GM06990 (cell line): ENCODE results near the gene SORL1-AS1.

Experiments
- DNase-seq: peaks from one replicate; pipeline ENCODE4 v3.0.0-alpha.2; 2011; ENCODE audit not compliant: insufficient read length; ENCODE audit errors: extremely low read depth
- H3K27me3 ChIP-seq: replicated peaks from 2 replicates; pipeline ENCODE4 v1.6.0; 2011; ENCODE audit warnings: low read length; ENCODE audit not compliant: control insufficient read depth, insufficient read depth
- H3K36me3 ChIP-seq: 2 replicates; pipeline ENCODE4 v1.5.1; 2011; ENCODE audit warnings: low read length; ENCODE audit not compliant: control insufficient read depth, insufficient read depth
- H3K4me3 ChIP-seq: replicated peaks from 2 replicates; pipeline ENCODE4 v1.5.1; 2011; ENCODE audit warnings: low read depth, mild to moderate bottlenecking, control low read depth, low read length
- TF ChIP-seq, protein P1 (sequence below): IDR thresholded peaks from 2 replicates; pipeline ENCODE4 v1.5.1; 2011; ENCODE audit warnings: low read length, control low read depth, mild to moderate bottlenecking, inconsistent platforms; ENCODE audit not compliant: insufficient read depth, poor library complexity, severe bottlenecking

The SORL1-AS1 gene

DNA sequence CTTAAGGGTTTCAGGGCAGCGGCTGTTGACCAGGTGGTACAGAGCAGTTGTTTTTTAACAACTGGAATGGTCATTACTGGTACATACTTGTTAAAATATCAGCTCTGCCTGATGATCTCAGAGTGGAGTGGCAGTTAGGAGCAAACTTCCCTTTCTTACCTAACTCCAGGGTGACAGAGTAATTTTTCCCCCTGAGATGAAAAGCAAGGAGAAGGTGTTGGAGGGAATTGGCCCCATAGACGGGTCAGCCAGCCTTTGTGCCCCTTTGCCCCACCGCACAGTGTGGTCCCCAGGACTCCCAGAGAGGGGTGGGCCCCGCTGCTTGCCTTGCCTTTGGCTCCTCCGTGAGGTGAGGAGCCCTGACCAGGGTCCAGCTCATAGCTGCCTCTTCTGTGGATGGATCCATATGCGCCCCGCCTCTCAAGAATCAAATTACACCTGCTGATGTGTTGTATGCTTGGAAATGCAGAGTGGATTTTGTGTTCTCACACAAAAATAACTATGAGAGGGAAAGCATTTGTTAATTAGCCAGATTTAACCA lies 27.0 kb upstream of the SORL1-AS1 start:
- DNase-seq, result no peak
- Histone ChIP-seq H3K27me3 (no peaks in the 10 kb centered on the region), H3K4me3 (no peak overlapping the region), H3K36me3 (peaks cover 13% of the 10 kb centered on the region)
- TF ChIP-seq, protein P1, sequence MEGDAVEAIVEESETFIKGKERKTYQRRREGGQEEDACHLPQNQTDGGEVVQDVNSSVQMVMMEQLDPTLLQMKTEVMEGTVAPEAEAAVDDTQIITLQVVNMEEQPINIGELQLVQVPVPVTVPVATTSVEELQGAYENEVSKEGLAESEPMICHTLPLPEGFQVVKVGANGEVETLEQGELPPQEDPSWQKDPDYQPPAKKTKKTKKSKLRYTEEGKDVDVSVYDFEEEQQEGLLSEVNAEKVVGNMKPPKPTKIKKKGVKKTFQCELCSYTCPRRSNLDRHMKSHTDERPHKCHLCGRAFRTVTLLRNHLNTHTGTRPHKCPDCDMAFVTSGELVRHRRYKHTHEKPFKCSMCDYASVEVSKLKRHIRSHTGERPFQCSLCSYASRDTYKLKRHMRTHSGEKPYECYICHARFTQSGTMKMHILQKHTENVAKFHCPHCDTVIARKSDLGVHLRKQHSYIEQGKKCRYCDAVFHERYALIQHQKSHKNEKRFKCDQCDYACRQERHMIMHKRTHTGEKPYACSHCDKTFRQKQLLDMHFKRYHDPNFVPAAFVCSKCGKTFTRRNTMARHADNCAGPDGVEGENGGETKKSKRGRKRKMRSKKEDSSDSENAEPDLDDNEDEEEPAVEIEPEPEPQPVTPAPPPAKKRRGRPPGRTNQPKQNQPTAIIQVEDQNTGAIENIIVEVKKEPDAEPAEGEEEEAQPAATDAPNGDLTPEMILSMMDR, result no peak

DNA sequence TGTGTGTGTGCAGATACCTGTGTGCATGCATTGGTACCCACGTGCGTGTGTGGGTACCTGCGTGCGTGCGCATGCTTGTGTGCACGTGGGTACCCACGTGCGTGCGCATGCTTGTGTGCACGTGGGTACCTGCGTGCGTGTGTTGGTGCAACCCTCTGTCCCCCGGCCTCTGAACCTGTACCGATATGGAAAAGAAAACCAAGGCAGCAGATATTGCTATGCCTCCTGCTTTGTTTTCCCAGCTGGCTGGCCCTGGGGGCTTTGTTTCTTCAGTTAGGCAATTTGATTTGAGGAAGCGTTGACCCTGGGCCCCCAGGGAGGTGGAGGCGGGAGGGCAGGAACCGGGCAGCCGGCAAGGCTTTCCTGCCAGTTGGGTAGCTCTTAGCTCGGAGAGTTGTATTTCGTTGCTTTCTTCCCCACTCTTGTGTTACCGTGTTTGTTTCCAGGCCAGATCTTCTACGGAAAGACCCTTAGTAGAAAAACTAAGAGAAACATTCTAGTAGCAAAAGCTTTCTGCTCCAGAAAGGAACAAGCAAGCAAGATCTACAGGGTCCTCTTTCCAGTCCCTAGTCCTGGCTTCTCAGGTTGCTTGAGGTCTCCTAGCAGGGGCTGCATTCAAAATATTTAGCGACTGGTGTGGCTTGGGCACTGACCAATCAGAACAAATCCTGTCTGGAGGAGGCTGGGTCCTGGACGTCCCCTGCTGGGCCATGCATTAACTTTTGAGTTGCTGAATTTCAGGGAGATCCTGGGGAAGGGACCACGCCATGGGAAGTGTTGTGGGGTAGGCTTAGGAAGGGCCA lies 26.3 kb upstream of the SORL1-AS1 start:
- H3K36me3 ChIP-seq, result peaks cover 16% of the 10 kb centered on the region
- no peaks in the 10 kb centered on the region for H3K27me3 ChIP-seq
- H3K4me3 ChIP-seq, result no peak overlapping the region
- TF ChIP-seq, protein P1, result no peak
- no peak for DNase-seq

DNA sequence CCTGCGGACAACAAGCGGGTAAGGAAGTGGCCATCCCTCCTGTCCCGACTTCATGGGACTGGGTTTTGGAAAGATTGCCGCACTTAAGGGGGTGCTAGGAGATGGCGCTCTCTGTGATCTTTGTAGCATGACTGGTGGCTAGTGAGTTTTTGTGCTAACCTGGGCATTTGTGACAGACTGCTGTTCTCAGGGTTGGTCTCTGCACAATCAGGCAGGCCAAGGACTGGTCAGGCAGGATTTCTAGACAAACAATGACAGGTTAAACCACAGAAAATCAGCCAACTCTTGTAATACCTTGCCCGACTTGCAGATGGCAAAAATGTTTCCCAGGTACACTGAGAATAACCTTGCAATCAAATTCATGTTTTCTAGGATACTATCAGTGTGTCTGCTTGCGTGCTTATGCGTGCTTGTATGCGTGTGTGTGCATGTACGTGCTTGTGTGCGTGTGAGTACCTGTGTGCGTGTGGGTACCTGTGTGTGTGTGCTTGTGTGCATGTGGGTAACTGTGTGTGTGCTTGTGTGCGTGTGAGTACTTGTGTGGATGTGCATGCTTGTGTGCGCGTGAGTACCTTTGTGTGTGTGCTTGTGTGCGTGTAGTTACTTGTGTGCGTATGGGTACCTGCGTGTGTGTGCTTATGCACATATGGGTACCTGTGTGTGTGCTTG lies 25.6 kb upstream of the SORL1-AS1 start:
- H3K36me3 ChIP-seq, result peaks cover 18% of the 10 kb centered on the region
- no peaks in the 10 kb centered on the region for H3K27me3 ChIP-seq
- no peak overlapping the region for H3K4me3 ChIP-seq
- TF ChIP-seq, protein P1, result no peak
- DNase-seq, result no peak

DNA sequence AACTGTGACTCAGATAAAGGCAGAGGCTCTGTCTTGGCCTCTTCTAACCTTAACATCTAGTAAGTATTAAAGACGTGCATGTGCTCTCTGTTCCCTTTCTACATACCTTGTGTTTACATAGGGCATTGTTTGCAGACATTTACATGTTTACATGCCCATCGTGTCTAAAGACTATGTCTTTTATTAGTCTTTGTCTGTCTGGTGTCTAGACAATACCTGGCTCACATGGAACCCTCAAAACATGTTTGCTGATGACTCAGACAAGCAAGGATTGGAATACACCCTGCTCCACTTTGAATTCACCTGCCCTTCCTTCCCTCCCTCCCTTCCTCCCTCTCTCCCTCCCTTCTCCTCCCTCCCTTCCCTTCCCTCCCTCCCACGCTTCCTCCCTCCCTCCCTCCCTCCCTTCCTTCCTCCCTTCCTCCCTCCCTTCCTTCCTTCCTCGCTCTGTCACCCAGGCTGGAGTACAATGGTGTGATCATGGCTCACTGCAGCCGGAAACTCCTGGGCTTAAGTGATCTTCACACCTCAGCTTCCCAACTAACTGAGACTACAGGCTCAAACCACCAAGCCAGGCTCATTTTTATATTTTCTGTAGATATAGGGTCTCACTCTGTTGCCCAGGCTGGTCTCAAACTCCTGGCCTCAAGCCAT lies 23.7 kb upstream of the SORL1-AS1 start:
- no peaks in the 10 kb centered on the region for H3K27me3 ChIP-seq
- H3K4me3 ChIP-seq, result no peak overlapping the region
- peaks cover 18% of the 10 kb centered on the region for H3K36me3 ChIP-seq
- no peak for DNase-seq
- TF ChIP-seq, protein P1, result no peak

DNA sequence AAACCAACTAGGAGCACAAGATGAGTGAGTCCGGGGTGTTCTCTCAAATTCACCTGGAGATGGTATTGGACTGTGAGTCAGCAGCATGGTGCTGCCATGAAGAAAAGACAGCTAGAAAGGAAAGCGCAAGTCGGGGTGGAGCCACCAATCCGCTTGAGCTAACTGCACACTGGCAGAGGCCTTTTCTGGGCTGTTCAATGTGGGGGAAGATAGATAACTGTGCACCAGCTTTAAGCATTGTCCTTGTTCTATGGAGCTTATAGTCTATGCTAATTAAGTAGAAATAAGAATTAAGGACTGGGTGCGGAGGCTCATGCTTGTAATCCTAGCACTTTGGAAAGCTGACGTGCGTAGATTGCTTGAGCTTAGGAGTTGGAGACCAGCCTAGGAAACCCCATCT lies 21.9 kb upstream of the SORL1-AS1 start:
- Histone ChIP-seq H3K36me3 (peaks cover 28% of the 10 kb centered on the region), H3K27me3 (no peaks in the 10 kb centered on the region), H3K4me3 (no peak overlapping the region)
- TF ChIP-seq, protein P1, result no peak
- no peak for DNase-seq
